ENCODE results near the gene COL6A1. TPM values are rescaled to one million over a fixed set of nuclear protein-coding genes. Genes with fewer than 3 reads are reported as not detected.
A peak's percentile ranks its signal among the peaks of the same experiment; 100 is the strongest.

COL6A1 gene
- total RNA-seq, 1 experiment from 2014 or later: 221 TPM

GRCh38 chr21:45995686-45996179, 14.2 kb downstream of the COL6A1 start (continued):
- TF ChIP-seq SMAD3 (CRISPR knock-in tag; IDR thresholded peaks at IDR 0.05; ENCODE audit: borderline replicate concordance): no peak
- TF ChIP-seq, protein P1, sequence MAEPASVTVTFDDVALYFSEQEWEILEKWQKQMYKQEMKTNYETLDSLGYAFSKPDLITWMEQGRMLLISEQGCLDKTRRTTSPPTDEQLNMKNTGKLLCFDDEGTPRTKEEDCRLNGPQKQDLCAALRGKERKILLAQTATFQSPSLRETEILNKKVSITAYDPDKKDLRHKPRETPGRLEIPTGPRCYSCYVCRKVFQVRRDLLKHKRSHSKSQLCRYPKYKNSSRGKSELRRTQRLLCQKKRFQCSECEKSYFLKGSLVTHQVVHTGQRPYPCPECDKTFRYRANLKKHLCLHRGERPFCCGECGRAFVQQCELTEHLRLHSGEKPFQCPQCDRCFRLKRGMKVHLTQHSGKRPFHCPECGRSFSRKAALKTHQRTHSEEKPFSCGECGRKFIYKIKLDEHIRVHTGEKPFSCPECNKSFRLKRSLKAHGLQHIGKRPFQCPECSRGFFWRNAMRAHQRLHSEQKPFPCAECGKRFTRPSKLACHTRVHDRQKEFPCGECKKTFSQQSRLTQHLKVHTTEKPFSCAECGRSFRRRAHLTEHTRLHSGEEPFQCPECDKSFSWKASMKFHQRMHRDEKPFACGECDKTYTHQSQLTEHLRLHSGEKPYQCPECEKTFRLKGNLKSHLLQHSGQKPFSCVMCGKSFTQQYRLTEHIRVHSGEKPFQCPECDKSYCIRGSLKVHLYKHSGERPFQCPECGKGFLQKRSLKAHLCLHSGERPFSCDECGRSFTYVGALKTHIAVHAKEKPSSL (CRISPR knock-in tag; conservative IDR thresholded peaks at IDR 0.05): no peak
- no peak for TF ChIP-seq RORB (CRISPR knock-in tag; IDR thresholded peaks at IDR 0.05)
- TF ChIP-seq FOXK1 (CRISPR knock-in tag; IDR thresholded peaks at IDR 0.05): no peak

GRCh38 chr21:45996311-45997204, 15.0 kb downstream of the COL6A1 start:
- no peaks in the 10 kb centered on the region for H3K9me3 Mint-ChIP-seq
- no peak overlapping the region for H3K4me3 Mint-ChIP-seq
- ATAC-seq (no peak), DNase-seq (ENCODE audit: low spot score) (no peak)
- POLR2A ChIA-PET: no interaction called here
- H3K27me3 Mint-ChIP-seq (ENCODE audit: low read depth): no peaks in the 10 kb centered on the region
- CTCF ChIA-PET: no interaction called here
- peaks cover 16% of the 10 kb centered on the region for H3K36me3 Mint-ChIP-seq
- TF ChIP-seq NFATC4 (CRISPR knock-in tag; IDR thresholded peaks at IDR 0.05) (no peak), ZNF416 (CRISPR knock-in tag; IDR thresholded peaks at IDR 0.05) (no peak), SP1 (CRISPR knock-in tag; conservative IDR thresholded peaks at IDR 0.05) (no peak), TEAD4 (CRISPR knock-in tag; IDR thresholded peaks at IDR 0.05) (no peak), KAT7 (CRISPR knock-in tag; IDR thresholded peaks at IDR 0.05; ENCODE audit: borderline replicate concordance) (no peak), FOXP1 (CRISPR knock-in tag; IDR thresholded peaks at IDR 0.05; ENCODE audit: borderline replicate concordance) (no peak), ELF4 (CRISPR knock-in tag; IDR thresholded peaks at IDR 0.05; ENCODE audit: low read depth) (no peak), NFE2L1 (CRISPR knock-in tag; IDR thresholded peaks at IDR 0.05) (no peak), ZBTB43 (CRISPR knock-in tag; IDR thresholded peaks at IDR 0.05) (no peak), ATF3 (CRISPR knock-in tag; conservative IDR thresholded peaks at IDR 0.05) (no peak), ZNF317 (CRISPR knock-in tag; IDR thresholded peaks at IDR 0.05; ENCODE audit: borderline replicate concordance, low read depth) (no peak), GRHL2 (CRISPR knock-in tag; IDR thresholded peaks at IDR 0.05; ENCODE audit: insufficient replicate concordance, severe bottlenecking) (no peak), ESRRA (CRISPR knock-in tag; IDR thresholded peaks at IDR 0.05; ENCODE audit: borderline replicate concordance) (no peak), ETV6 (CRISPR knock-in tag; IDR thresholded peaks at IDR 0.05) (no peak), USF2 (CRISPR knock-in tag; IDR thresholded peaks at IDR 0.05) (no peak), ZNF671 (CRISPR knock-in tag; IDR thresholded peaks at IDR 0.05) (no peak), CDX4 (CRISPR knock-in tag; IDR thresholded peaks at IDR 0.05; ENCODE audit: borderline replicate concordance) (no peak)
- TF ChIP-seq, protein P2, sequence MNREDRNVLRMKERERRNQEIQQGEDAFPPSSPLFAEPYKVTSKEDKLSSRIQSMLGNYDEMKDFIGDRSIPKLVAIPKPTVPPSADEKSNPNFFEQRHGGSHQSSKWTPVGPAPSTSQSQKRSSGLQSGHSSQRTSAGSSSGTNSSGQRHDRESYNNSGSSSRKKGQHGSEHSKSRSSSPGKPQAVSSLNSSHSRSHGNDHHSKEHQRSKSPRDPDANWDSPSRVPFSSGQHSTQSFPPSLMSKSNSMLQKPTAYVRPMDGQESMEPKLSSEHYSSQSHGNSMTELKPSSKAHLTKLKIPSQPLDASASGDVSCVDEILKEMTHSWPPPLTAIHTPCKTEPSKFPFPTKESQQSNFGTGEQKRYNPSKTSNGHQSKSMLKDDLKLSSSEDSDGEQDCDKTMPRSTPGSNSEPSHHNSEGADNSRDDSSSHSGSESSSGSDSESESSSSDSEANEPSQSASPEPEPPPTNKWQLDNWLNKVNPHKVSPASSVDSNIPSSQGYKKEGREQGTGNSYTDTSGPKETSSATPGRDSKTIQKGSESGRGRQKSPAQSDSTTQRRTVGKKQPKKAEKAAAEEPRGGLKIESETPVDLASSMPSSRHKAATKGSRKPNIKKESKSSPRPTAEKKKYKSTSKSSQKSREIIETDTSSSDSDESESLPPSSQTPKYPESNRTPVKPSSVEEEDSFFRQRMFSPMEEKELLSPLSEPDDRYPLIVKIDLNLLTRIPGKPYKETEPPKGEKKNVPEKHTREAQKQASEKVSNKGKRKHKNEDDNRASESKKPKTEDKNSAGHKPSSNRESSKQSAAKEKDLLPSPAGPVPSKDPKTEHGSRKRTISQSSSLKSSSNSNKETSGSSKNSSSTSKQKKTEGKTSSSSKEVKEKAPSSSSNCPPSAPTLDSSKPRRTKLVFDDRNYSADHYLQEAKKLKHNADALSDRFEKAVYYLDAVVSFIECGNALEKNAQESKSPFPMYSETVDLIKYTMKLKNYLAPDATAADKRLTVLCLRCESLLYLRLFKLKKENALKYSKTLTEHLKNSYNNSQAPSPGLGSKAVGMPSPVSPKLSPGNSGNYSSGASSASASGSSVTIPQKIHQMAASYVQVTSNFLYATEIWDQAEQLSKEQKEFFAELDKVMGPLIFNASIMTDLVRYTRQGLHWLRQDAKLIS (CRISPR knock-in tag; IDR thresholded peaks at IDR 0.05; ENCODE audit: borderline replicate concordance): no peak
- no peaks in the 10 kb centered on the region for H3K4me1 Mint-ChIP-seq
- peak overlapping the region; percentile 23; the same call in 1 of the 2 replicates for H3K27ac Mint-ChIP-seq
